ENCODE results near the gene RDH5.

The RDH5 gene

GRCh38 chr12:55695349-55695748, 24.8 kb upstream of the RDH5 start:
- in situ Hi-C loops (cut with MboI; ENCODE audit: low sequenced_read_pairs), result no loop called here

GRCh38 chr12:55696141-55696540, 24.1 kb upstream of the RDH5 start:
- in situ Hi-C loops (cut with MboI; ENCODE audit: low sequenced_read_pairs), result no loop called here

- in situ Hi-C loops (cut with MboI; ENCODE audit: low sequenced_read_pairs), result no loop called here
Measured at GRCh38 chr12:55696796-55697462, 23.3 kb upstream of the RDH5 start.

- in situ Hi-C loops (cut with MboI; ENCODE audit: low sequenced_read_pairs), result no loop called here
Measured at GRCh38 chr12:55697686-55698085, 22.5 kb upstream of the RDH5 start.

- in situ Hi-C loops (cut with MboI; ENCODE audit: low sequenced_read_pairs), result no loop called here
Measured at GRCh38 chr12:55698241-55698955, 21.8 kb upstream of the RDH5 start.

- in situ Hi-C loops (cut with MboI; ENCODE audit: low sequenced_read_pairs), result no loop called here
Measured at GRCh38 chr12:55698965-55699364, 21.2 kb upstream of the RDH5 start.

- in situ Hi-C loops (cut with MboI; ENCODE audit: low sequenced_read_pairs), result no loop called here
Measured at GRCh38 chr12:55699471-55700055, 20.6 kb upstream of the RDH5 start.

- in situ Hi-C loops (cut with MboI; ENCODE audit: low sequenced_read_pairs), result no loop called here
Measured at GRCh38 chr12:55700255-55701018, 19.8 kb upstream of the RDH5 start.

- in situ Hi-C loops (cut with MboI; ENCODE audit: low sequenced_read_pairs), result no loop called here
Measured at GRCh38 chr12:55702861-55703260, 17.3 kb upstream of the RDH5 start.

GRCh38 chr12:55703288-55703687, 16.9 kb upstream of the RDH5 start:
- in situ Hi-C loops (cut with MboI; ENCODE audit: low sequenced_read_pairs), result no loop called here

GRCh38 chr12:55703901-55704761, 16.1 kb upstream of the RDH5 start:
- in situ Hi-C loops (cut with MboI; ENCODE audit: low sequenced_read_pairs), result no loop called here

GRCh38 chr12:55704824-55705718, 15.1 kb upstream of the RDH5 start:
- in situ Hi-C loops (cut with MboI; ENCODE audit: low sequenced_read_pairs), result no loop called here

GRCh38 chr12:55705782-55706402, 14.3 kb upstream of the RDH5 start:
- in situ Hi-C loops (cut with MboI; ENCODE audit: low sequenced_read_pairs), result no loop called here

GRCh38 chr12:55706568-55707218, 13.5 kb upstream of the RDH5 start:
- in situ Hi-C loops (cut with MboI; ENCODE audit: low sequenced_read_pairs), result no loop called here

- in situ Hi-C loops (cut with MboI; ENCODE audit: low sequenced_read_pairs), result no loop called here
Measured at GRCh38 chr12:55707219-55707671, 12.9 kb upstream of the RDH5 start.

GRCh38 chr12:55707841-55708694, 12.1 kb upstream of the RDH5 start, which contains the start of gene ITGA7:
Gene ITGA7, minus strand, starts transcription at chr12:55707904. Its CDS starts 222 bp downstream, at chr12:55707682.
- in situ Hi-C loops (cut with MboI; ENCODE audit: low sequenced_read_pairs), result no loop called here

- in situ Hi-C loops (cut with MboI; ENCODE audit: low sequenced_read_pairs), result no loop called here
Measured at GRCh38 chr12:55708695-55709233, 11.4 kb upstream of the RDH5 start.
